Progenitor cell of endocrine pancreas (in vitro differentiated cells): ENCODE results near the gene ECSCR. TPM values are rescaled to one million over a fixed set of nuclear protein-coding genes. Genes with fewer than 3 reads are reported as not detected.

Experiments used
- DNase-seq: peaks from one replicate; pipeline ENCODE4 v3.0.0; 2021; ENCODE audit warnings: low spot score; ENCODE audit not compliant: unreplicated experiment
- H3K27ac Mint-ChIP-seq: 2 replicates; pipeline ENCODE4 v1.8.0; 2021; ENCODE audit warnings: mild to moderate bottlenecking, moderate library complexity, mixed read lengths
- H3K27me3 Mint-ChIP-seq: 2 replicates; pipeline ENCODE4 v1.8.0; 2021; ENCODE audit warnings: mixed read lengths
- H3K36me3 Mint-ChIP-seq: 2 replicates; pipeline ENCODE4 v1.8.0; 2022; ENCODE audit warnings: mixed read lengths; ENCODE audit not compliant: insufficient read depth
- H3K4me1 Mint-ChIP-seq: 2 replicates; pipeline ENCODE4 v1.8.0; 2021; ENCODE audit warnings: low read depth, mixed read lengths
- H3K4me3 Mint-ChIP-seq: 2 replicates; pipeline ENCODE4 v1.8.0; 2021; ENCODE audit warnings: low read depth, mild to moderate bottlenecking, moderate library complexity, mixed read lengths
- H3K9me3 Mint-ChIP-seq: 2 replicates; pipeline ENCODE4 v1.8.0; 2021; ENCODE audit warnings: low read depth, mixed read lengths
- total RNA-seq: library from RNA; stranded (reverse); gene quantifications from 2 replicates; pipeline ENCODE4 v1.2.1, GENCODE V29; 2021
- TF ChIP-seq, protein P1 (sequence below): fragments of 200-600 bp; sonication (generic); IDR thresholded peaks from one replicate; pipeline ENCODE4 v1.5.0; 2021; ENCODE audit warnings: antibody characterized with exemption, mild to moderate bottlenecking; ENCODE audit not compliant: unreplicated experiment

ECSCR gene
- total RNA-seq, 1 donor from 2014 or later, result not detected

DNA sequence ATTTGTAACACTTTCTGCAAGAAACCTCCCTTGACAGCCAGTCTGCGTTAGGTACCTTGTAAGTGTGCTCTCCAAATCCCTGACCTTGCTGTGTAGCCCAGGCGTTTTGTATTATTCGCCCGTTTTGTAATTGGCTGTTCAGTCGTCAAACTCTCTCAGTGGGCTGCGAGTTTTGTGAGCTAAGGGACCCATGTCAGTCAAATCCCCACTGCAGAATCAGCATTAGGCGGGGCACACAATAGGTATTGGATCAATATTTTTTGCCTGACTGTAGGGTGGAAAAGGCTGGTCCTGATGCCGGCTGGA is 23.9 kb downstream of the ECSCR start:
- DNase-seq, result no peak
- peaks cover 4% of the 10 kb centered on the region for H3K36me3 Mint-ChIP-seq

DNA sequence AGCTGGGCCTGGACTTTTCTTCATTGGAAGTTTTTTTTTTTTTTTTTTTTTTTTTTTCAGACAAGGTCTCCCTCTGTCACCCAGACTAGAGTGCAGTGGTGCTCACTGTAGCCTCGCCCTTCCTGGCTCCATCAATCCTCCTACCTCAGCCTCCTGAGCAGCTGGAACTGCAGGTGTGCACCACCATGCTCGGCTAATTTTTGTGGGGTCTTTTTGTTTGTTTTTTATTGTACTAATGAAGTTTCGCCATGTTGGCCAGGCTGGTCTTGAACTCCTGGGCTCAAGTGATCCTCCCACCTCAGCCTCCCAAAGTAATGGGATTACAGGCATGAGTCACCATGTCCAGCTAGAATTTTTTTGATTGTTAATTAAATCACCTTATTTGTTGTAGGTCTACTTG is 26.9 kb downstream of the ECSCR start:
- DNase-seq, result no peak
- Mint-ChIP-seq H3K27ac (no peak overlapping the region), H3K4me3 (no peak overlapping the region), H3K9me3 (no peaks in the 10 kb centered on the region), H3K27me3 (no peaks in the 10 kb centered on the region), H3K36me3 (peaks cover 4% of the 10 kb centered on the region), H3K4me1 (peaks cover 14% of the 10 kb centered on the region)
- TF ChIP-seq, protein P1, sequence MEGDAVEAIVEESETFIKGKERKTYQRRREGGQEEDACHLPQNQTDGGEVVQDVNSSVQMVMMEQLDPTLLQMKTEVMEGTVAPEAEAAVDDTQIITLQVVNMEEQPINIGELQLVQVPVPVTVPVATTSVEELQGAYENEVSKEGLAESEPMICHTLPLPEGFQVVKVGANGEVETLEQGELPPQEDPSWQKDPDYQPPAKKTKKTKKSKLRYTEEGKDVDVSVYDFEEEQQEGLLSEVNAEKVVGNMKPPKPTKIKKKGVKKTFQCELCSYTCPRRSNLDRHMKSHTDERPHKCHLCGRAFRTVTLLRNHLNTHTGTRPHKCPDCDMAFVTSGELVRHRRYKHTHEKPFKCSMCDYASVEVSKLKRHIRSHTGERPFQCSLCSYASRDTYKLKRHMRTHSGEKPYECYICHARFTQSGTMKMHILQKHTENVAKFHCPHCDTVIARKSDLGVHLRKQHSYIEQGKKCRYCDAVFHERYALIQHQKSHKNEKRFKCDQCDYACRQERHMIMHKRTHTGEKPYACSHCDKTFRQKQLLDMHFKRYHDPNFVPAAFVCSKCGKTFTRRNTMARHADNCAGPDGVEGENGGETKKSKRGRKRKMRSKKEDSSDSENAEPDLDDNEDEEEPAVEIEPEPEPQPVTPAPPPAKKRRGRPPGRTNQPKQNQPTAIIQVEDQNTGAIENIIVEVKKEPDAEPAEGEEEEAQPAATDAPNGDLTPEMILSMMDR, result no peak

More for the DNA sequence above, 23.9 kb downstream of the ECSCR start:
- Mint-ChIP-seq H3K9me3 (no peaks in the 10 kb centered on the region), H3K27me3 (peaks cover 14% of the 10 kb centered on the region), H3K4me1 (peaks cover 14% of the 10 kb centered on the region), H3K4me3 (peak overlapping the region; percentile 98), H3K27ac (peak overlapping the region; percentile 99)
- TF ChIP-seq, protein P1, result no peak

DNA sequence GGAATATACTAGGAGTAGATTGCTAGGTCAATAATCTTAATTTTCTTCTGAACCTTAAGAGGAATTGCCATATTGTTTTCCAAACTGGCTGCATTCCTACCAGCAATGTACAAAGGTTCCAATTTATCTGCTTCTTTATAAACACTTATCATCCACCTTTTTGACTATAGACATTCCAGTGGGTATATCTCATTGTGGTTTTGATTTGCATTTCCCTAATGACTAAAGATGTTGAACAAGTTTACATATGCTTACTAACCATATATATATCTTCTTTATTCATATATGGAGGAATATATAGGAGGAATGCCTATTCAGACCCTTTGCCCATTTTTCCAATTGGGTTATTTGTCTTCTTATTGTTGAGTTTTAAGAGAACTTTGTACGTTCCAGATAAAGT is 30.8 kb downstream of the ECSCR start:
- no peaks in the 10 kb centered on the region for H3K4me1 Mint-ChIP-seq
- no peak overlapping the region for H3K27ac Mint-ChIP-seq
- no peaks in the 10 kb centered on the region for H3K27me3 Mint-ChIP-seq
- H3K4me3 Mint-ChIP-seq, result no peak overlapping the region
- TF ChIP-seq, protein P1, result no peak
- DNase-seq, result no peak
- H3K9me3 Mint-ChIP-seq, result no peaks in the 10 kb centered on the region
- peaks cover 9% of the 10 kb centered on the region for H3K36me3 Mint-ChIP-seq

DNA sequence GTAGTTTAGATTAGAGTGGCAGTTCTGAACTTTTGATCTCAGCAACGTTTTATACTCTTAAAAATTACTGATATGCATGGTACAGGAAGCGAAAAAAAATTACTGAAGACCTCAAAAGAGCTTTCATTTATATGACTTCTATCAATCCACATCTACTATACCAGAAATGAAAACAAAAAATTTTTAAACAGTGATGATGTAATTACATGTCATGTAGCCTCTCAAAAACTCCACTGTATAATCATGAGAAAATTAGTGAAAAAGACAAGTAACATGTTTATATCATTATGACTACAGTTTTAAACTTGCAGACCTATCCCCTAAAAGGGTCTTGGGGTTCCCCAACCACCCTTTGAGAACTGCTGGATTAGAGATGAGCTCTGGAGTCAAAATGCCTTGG is 32.5 kb downstream of the ECSCR start:
- H3K4me3 Mint-ChIP-seq, result no peak overlapping the region
- no peaks in the 10 kb centered on the region for H3K4me1 Mint-ChIP-seq
- no peaks in the 10 kb centered on the region for H3K9me3 Mint-ChIP-seq
- no peak for DNase-seq
- peaks cover 9% of the 10 kb centered on the region for H3K36me3 Mint-ChIP-seq
- H3K27me3 Mint-ChIP-seq, result no peaks in the 10 kb centered on the region
- TF ChIP-seq, protein P1, result no peak
- H3K27ac Mint-ChIP-seq, result no peak overlapping the region

DNA sequence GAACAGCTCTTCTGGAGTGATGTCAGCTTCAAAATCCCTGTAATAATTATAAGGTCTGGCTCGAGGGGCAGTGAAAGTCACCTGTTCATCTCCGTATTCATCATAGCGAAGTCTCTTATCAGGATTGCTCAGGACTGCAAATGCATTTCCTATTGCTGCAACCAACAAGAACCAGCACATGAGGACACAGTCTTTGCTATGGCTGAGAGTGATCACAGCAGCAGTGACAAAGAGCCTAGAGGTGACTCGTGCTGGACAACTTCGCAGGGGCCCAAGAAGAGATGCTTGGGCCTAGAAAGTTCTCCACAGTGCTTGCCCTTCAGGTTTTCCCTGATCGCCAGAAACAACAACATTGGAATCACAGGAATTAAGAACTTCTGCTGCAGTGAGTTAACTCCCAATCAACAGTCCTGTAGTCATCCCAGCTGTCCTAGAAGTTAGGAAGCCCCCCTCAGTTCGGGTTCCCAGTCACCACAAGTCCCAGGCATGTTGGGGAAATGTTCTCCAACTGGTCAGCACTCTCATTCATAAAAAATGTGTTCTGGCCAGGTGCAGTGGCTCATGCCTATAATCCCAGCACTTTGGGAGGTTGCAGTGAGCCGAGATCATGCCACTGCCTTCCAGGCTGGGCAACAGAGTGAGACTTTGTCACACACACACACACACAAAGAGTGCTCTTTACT is 36.2 kb downstream of the ECSCR start:
- DNase-seq, result no peak
- Mint-ChIP-seq H3K27me3 (no peaks in the 10 kb centered on the region), H3K4me1 (no peaks in the 10 kb centered on the region), H3K36me3 (peaks cover 17% of the 10 kb centered on the region), H3K27ac (no peak overlapping the region), H3K9me3 (no peaks in the 10 kb centered on the region), H3K4me3 (no peak overlapping the region)
- TF ChIP-seq, protein P1, result no peak
